ENCODE results near the gene EDDM3A.

- TF ChIP-seq CTCF (IDR thresholded peaks at IDR 0.05) = no peak
- TF ChIP-seq POLR2A (IDR thresholded peaks at IDR 0.05) = no peak
These were observed 48.9 kb upstream of the EDDM3A start for GRCh38 chr14:20696764-20697163.
